OCI-LY3 (cell line): ENCODE results near the gene GABRG3.

Experiments
- EZH2phosphoT487 ChIP-seq: fragments of 200-600 bp; shearing (Covaris generic); IDR thresholded peaks from 2 replicates; pipeline ENCODE4 v1.6.1; 2018; ENCODE audit warnings: antibody characterized with exemption, mixed run types, low read depth
- TF ChIP-seq, protein P1 (sequence below): fragments of 200-600, 300-600 bp; sonication (generic); IDR thresholded peaks from 2 replicates; pipeline ENCODE4 v1.5.1; 2014; ENCODE audit warnings: antibody characterized with exemption, low read length, low read depth

DNA sequence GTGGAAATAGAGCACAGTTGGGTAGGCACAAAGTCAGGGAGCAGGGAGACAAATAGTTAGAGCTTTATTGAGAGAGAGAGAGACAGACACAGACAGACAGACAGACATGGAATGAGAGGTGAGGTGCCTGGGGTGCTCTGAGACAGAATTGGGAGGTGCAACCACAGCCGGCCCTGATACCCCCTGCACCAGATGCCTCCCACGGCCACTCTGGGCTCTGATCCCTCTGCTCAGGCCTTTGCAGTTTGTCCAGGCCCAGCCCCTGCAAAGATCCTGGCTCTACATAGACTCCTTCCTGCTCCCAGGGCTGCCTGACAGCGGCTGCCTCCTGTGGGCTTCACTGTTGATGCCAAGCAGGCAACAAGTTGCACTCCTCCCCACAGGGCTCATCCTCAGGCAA is 283.8 kb downstream of the GABRG3 start:
- TF ChIP-seq, protein P1, sequence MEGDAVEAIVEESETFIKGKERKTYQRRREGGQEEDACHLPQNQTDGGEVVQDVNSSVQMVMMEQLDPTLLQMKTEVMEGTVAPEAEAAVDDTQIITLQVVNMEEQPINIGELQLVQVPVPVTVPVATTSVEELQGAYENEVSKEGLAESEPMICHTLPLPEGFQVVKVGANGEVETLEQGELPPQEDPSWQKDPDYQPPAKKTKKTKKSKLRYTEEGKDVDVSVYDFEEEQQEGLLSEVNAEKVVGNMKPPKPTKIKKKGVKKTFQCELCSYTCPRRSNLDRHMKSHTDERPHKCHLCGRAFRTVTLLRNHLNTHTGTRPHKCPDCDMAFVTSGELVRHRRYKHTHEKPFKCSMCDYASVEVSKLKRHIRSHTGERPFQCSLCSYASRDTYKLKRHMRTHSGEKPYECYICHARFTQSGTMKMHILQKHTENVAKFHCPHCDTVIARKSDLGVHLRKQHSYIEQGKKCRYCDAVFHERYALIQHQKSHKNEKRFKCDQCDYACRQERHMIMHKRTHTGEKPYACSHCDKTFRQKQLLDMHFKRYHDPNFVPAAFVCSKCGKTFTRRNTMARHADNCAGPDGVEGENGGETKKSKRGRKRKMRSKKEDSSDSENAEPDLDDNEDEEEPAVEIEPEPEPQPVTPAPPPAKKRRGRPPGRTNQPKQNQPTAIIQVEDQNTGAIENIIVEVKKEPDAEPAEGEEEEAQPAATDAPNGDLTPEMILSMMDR, result no peak
- no peak for TF ChIP-seq EZH2phosphoT487
